GM19193 (cell line): Measurements from ENCODE around the gene TENM3.

ENCODE experiments used
- POLR2A ChIP-seq: IDR thresholded peaks from 4 replicates; pipeline ENCODE4 v1.6.1; 2011; ENCODE audit not compliant: insufficient read depth, insufficient read length; ENCODE audit errors: extremely low read depth

Gene TENM3

DNA sequence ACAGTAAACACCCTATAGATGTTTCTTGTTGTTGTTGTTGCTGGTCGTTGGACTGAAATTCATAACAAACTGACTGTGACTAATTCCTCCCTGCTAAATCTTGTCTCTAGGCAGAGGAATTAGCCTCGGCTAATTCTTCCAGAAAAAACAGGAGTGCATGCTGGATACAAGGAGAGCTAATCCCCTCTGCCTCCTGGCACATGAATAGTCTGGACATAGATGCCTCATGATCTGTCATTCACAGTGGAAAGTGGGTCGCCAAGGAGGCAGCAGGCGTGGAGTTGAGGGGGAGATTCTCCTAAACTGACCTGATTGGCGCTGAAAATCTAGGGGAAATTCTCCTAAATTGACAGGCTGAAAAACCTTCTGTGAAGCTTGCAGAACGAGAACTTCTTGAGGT, 453.9 kb downstream of the TENM3 start:
- TF ChIP-seq POLR2A, result no peak

DNA sequence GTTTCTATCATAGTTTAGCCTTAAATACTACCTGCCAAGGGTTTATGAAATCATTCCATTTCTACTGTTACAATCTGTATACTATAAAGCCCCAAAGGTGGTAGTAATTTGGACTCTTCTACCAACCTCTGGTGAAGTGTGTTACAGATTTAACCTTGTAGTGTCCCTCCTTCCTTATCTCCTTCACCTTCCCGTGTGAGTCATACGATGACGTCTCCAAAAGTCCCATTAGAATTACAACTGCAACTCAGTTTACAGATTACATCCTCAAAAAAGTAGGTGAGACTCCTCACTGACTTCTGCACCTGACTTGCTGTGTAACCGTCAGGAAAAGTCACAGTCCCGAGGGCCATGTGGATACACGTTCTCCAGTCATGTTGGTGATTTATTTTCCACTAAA, 455.0 kb downstream of the TENM3 start:
- no peak for TF ChIP-seq POLR2A

DNA sequence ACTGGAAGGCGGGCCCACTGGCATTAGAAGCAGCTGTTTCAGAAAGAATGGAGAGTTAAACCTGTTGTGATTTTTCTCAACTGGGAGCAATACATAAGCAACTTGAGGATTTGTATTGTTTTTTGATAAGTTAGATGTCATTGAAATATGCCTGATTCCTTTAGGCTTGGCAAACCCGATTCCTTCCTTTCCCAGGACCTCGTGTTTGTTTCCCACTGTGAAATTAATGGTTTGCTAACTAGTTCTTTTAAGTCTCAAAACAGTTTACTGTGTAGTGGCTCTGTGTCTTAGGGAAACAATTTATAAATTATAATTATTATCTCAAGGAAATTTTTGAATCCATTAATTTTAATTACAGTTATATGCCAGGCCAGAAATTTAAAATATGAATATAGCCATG, 456.0 kb downstream of the TENM3 start:
- TF ChIP-seq POLR2A, result no peak

DNA sequence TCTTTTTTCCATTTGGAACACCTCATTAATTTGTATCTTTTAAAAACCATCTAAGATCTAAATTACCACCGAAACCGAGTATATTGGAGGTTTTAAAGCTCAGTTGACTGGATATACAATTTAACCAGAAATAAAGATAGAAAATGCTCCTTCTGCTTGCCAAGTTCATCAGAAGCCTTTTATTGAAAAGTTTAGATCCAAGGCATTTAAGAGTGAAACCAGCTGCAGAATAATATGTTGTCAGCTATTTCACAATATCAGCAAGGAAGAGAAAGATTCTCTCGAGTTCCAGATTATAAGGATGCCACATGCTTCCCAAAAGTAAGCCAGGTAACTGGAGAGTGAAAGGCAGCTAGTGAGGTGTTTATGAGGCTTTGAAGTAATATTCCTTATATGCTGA, 456.6 kb downstream of the TENM3 start:
- TF ChIP-seq POLR2A, result no peak

DNA sequence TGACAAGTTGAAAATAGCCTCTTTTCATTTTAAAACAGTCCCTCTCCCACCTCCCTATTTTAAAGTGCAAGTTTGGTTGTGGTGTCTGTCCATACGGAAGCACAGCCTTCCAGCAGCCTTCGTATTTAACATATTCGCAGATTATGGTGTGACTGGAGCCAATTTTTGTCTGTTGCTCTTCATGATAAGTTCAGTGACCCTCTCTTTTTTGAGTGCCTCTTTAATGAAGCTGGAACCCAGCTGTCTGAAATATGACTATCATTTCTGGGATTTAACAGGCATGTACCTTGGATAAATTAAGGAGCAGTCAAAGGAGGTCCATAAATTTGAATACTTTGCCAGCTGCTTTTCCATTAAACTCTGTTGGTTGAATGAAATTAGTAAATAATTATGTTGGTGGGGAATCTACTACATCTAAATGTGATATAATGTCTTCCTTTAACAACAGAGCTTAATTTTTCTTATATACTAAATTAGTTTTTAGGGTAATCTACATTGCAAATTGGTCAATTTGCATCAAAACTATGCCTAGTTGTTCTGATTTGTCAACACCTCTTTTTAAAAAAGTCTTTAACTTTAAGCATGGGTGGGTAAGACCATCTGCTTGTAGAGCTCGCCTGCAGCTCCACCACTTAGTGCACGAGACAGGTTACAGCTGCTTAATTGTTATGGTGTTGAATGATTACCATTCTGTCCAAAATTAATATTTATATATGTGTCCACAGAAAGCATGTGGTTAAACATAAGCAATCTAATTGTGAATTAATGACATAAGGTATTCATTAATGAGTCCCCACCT, 457.4 kb downstream of the TENM3 start:
- TF ChIP-seq POLR2A, result no peak

DNA sequence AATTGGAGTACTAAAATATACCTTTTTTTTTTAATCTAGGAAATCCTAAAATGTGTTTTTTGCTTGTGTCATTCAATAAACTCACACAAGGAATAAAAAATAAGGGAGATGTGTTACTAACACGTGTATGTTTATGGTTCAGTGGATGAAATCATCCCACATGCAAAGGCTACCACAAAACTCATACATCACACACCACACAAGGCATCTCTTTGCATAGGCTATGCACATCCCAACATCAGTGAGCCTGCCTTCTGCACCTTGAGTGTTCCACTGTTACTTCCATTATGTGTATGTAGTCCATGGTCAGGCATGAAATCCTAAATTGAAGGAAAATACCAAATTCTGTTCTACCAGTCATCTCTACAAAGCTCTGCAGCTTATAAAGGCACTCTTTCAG, 460.9 kb downstream of the TENM3 start:
- TF ChIP-seq POLR2A, result no peak

DNA sequence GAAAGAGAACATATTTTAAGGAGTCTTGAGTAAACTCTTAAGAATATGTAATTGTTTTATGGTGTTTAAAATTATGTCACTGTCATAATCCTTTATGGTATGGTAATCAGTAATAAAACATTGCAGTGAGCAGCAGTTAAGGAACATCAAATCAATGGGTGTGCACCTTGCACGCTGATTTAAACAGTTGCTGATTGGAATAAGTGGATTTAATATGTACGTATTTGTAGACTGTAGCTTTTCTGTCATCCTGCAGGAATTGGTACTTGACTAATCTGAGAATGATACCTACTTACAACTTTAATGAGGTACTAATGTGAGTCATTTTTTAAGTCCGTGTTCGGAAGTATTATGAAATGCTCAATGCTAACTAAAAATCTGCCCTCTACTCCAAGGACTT, 461.7 kb downstream of the TENM3 start:
- TF ChIP-seq POLR2A, result no peak

DNA sequence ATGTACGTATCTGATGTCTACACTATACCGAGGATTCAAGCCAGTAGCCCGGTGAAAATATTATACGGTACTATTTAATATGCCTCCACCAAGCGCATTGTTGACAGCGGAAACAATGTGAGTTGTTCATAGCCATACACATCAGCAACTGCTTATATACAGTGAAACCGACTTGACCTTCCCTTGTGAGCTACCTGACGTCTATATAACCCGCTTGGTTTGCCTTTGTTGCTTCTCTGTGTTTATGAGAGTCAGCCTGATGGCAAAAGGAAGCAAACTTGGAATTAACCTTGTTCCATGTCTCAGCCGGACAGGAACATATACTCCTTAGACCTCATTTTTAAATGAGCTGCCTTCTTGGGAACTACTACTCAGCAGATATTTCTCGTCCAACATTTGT, 462.2 kb downstream of the TENM3 start:
- no peak for TF ChIP-seq POLR2A

DNA sequence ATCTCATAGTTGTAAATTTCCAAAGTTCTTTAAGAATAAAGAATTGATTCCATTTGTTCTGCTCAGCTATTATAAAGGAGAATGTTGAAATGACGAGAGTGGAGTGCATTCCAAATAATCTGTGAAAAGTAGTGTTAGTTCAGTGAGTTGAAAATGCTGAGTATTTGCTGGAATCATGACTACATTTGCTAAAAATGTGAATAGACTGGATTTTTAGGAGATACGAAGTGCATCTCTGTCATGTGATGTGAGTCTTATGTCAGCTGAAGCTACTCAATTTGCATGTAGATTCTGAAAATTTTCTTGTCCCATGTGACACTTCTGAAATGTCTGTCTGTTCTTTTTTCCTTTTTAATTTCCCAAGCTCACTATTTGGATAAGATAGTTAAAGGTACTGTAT, 468.0 kb downstream of the TENM3 start:
- no peak for TF ChIP-seq POLR2A

DNA sequence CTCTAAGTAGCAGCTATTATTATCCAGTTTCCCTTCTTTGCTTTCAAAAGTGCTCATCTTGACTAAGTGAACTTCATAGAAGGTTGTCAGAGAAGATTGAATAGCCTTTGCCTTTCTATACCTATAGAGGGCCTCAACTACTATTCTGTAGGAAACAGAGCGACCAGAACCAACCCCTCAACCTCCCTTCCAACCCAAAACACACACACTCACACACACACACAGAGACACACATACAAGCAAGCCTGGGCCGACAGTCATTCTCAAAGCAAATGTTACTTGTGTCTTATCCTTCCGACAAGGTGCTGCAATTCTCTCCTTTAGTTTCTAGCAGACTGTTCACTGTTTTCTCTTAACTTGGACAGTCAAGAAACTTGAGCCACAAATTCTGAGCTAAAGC, 472.3 kb downstream of the TENM3 start:
- TF ChIP-seq POLR2A, result no peak

DNA sequence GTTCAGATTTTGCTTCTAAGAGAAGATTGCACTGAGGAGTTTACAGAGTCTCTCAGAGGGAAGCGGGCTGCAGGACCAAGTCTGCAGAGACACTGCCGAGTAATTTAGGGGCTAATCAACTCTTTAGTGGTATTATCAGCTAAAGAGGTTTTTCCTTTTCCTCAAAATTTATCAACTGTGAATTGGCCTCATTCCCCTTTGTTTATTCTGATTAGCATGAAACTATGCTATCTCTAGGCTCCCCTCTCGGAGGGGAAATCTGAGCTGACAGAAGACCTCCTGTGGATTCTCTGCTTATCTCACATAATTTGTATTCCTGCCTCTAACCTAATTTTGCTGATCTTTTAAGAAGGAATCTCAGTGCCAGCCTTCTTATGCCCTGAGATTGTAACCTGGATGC, 473.0 kb downstream of the TENM3 start:
- TF ChIP-seq POLR2A, result no peak

DNA sequence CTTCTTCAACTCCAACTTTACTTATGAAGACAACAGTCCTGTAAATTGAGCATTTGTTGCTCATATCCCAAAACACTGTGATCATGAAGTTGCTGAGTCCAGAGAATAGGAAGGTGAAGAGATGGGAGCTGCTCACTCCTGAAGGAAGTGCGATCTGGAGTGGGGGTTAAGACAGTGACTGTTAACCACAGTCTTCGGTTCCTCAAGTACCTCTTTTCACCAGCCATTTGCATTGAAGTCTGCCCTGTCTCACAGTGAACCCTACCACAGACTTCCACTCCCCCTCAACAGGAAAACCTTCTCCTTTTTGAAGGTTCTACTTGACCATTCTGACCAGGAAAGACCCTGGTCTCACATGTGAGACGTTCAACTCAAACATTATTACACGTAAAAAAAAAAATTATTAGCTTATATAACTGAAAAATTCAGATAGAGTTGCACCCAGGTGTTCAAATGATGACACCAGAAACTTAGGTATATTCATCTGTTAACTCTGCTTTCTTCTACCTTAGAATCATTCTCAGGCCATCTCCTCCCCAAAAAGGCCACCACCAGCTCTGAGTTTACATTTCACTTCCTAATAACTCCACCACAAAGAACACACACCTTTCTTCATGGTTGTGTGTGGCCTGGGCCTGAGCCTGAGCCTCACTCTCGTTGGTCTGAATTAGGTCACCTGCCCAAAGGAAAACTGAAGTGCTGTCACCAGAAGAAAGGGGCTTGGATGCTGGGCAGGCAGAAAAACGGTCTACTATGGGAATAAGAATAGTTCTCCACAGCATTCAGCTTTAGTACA, 474.8 kb downstream of the TENM3 start:
- no peak for TF ChIP-seq POLR2A

DNA sequence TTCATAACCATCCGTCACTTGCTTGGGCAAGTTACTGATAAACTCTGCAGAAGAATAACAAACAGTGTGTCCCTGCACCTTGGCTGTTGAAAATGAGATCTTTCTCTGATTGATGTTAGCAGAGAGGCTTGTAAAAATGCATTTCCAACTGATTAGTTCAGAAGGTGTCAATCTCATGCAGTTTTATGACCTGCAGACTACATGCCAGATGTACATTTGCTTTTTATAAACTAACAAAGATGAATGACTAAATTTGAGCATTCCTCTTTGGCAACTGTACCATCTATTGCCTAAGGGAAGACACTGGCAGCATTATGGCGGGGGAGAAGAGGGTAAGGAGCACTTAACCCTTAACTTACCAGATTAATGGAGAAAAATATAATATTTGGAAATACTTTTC, 481.2 kb downstream of the TENM3 start:
- TF ChIP-seq POLR2A, result no peak

DNA sequence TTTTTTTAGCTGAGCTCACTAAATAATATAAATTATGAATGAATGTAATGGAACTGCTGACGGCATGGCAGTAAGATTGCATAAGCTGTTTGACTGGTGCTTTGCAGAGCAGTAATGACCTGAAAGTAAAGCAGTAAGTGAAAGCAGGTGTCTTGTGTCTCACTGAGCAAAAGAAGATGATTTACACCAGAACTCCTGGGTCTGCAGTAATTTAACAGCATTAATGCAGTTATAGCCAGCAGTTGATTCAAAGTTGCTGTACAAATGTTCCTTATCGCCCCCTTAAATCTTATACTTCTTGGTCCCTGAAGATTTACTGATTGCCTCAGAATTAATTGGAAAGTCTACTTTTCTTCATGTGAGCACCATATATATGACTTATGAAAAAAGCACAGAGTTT, 486.3 kb downstream of the TENM3 start:
- no peak for TF ChIP-seq POLR2A

DNA sequence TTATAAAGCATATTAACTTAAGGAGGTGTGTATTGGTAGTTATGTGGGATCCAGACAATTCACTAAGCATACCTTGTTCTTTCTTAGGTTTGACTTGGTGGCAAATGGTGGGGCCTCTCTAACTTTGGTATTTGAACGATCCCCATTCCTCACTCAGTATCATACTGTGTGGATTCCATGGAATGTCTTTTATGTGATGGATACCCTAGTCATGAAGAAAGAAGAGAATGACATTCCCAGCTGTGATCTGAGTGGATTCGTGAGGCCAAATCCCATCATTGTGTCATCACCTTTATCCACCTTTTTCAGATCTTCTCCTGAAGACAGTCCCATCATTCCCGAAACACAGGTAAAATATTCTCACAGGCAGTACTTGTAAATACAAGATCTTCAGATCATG, 487.6 kb downstream of the TENM3 start:
- TF ChIP-seq POLR2A, result no peak

DNA sequence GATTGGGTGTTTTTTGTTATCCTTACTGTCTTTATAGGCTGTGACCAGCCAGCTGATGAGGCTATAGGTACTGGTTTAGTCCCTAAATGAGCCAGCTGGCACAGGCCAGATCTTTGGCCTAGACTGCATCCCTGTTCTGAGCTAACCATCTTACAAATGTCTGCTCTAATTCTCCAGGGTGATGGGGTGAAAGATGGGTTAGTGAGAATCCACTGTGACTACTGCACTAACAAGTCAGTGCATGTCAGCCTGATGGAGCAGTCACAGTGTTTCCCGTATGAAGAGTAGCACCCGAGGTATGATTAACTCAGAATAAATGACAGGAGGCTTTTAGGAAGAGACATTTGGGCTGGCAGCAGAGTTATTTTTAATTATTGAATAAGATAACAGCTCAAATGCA, 493.0 kb downstream of the TENM3 start:
- TF ChIP-seq POLR2A, result no peak
